WTC11 (cell line): ENCODE measurements around the gene PPP1R12A. TPM values are rescaled to one million over a fixed set of nuclear protein-coding genes. Genes with fewer than 3 reads are reported as not detected.
"Not testable (repeated sequence)": the region's sequence is repeated elsewhere in the genome, so short reads cannot be mapped to it uniquely, and the experiment has no call there.

Source experiments
- ATAC-seq: fragments of 200-7000 bp; cut with Tn5 transposase; 2 replicates; pipeline ENCODE4 v1.10.0; 2021; ENCODE audit warnings: mild to moderate bottlenecking, moderate library complexity
- CTCF ChIA-PET: fragments of 300-600 bp; sonication (Branson Sonifier 250); formaldehyde crosslinking; loops from one replicate; lab custom pipeline; 2021; ENCODE audit warnings: antibody characterized with exemption; lab: Charles Lee
- POLR2A ChIA-PET: fragments of 350-600 bp; sonication (Branson Sonifier 250); formaldehyde crosslinking; loops from one replicate; lab custom pipeline; 2021; ENCODE audit warnings: antibody characterized with exemption; lab: Charles Lee
- DNase-seq: peaks from one replicate; pipeline ENCODE4 v3.0.0; 2021; ENCODE audit warnings: low spot score
- H3K27ac Mint-ChIP-seq: 2 replicates; pipeline ENCODE4 v1.8.0; 2021; ENCODE audit warnings: mixed read lengths
- H3K27me3 Mint-ChIP-seq: 2 replicates; pipeline ENCODE4 v1.8.0; 2021; ENCODE audit warnings: low read depth, mild to moderate bottlenecking, moderate library complexity, mixed read lengths
- H3K36me3 Mint-ChIP-seq: 2 replicates; pipeline ENCODE4 v1.8.0; 2021; ENCODE audit warnings: mixed read lengths
- H3K4me1 Mint-ChIP-seq: 2 replicates; pipeline ENCODE4 v1.8.0; 2022; ENCODE audit warnings: mixed read lengths
- H3K4me3 Mint-ChIP-seq: 2 replicates; pipeline ENCODE4 v1.8.0; 2021; ENCODE audit warnings: mild to moderate bottlenecking, moderate library complexity, mixed read lengths
- H3K9me3 Mint-ChIP-seq: 2 replicates; pipeline ENCODE4 v1.8.0; 2021; ENCODE audit warnings: mixed read lengths
- ATF2 ChIP-seq: sonication (generic); formaldehyde crosslinking; IDR thresholded peaks from 2 replicates; pipeline ENCODE4 v1.8.1; 2022; ENCODE audit warnings: low read depth, missing genetic modification reagents, borderline replicate concordance
- CBFB ChIP-seq: sonication (generic); formaldehyde crosslinking; IDR thresholded peaks from 2 replicates; pipeline ENCODE4 v1.8.1; 2022; ENCODE audit warnings: mild to moderate bottlenecking, low read depth, missing genetic modification reagents
- CREB1 ChIP-seq: sonication (generic); formaldehyde crosslinking; IDR thresholded peaks from 2 replicates; pipeline ENCODE4 v1.8.0; 2023; ENCODE audit warnings: mild to moderate bottlenecking, missing genetic modification reagents
- ERG ChIP-seq: fragments of 250-450 bp; sonication (Bioruptor Pico); IDR thresholded peaks from 2 replicates; pipeline ENCODE4 v1.8.0; 2021; ENCODE audit warnings: mild to moderate bottlenecking
- ETV6 ChIP-seq: sonication (generic); formaldehyde crosslinking; IDR thresholded peaks from 2 replicates; pipeline ENCODE4 v1.8.1; 2022; ENCODE audit warnings: mild to moderate bottlenecking, missing genetic modification reagents
- HMGA2 ChIP-seq: fragments of 250-450 bp; sonication (Bioruptor Pico); IDR thresholded peaks from 2 replicates; pipeline ENCODE4 v1.4.0; 2021; ENCODE audit warnings: mild to moderate bottlenecking, moderate library complexity
- IRF2 ChIP-seq: sonication (generic); formaldehyde crosslinking; IDR thresholded peaks from 2 replicates; pipeline ENCODE4 v1.8.0; 2022; ENCODE audit warnings: low read depth, missing genetic modification reagents, borderline replicate concordance
- KAT7 ChIP-seq: sonication (generic); formaldehyde crosslinking; IDR thresholded peaks from 2 replicates; pipeline ENCODE4 v1.8.1; 2023; ENCODE audit warnings: missing genetic modification reagents, mild to moderate bottlenecking, borderline replicate concordance
- NFATC4 ChIP-seq: fragments of 250-450 bp; sonication (Bioruptor Pico); IDR thresholded peaks from 2 replicates; pipeline ENCODE4 v1.9.0; 2021; ENCODE audit warnings: mild to moderate bottlenecking
- NFE2L1 ChIP-seq: sonication (generic); formaldehyde crosslinking; IDR thresholded peaks from 2 replicates; pipeline ENCODE4 v1.8.1; 2023; ENCODE audit warnings: missing genetic modification reagents
- NFYB ChIP-seq: sonication (generic); formaldehyde crosslinking; conservative IDR thresholded peaks from 2 replicates; pipeline ENCODE4 v1.8.0; 2022; ENCODE audit warnings: low read depth, missing genetic modification reagents
- PRRX2 ChIP-seq: fragments of 250-450 bp; sonication (Bioruptor Pico); IDR thresholded peaks from 2 replicates; pipeline ENCODE4 v1.8.0; 2021; ENCODE audit warnings: mild to moderate bottlenecking
- TP53 ChIP-seq: sonication (generic); formaldehyde crosslinking; IDR thresholded peaks from 2 replicates; pipeline ENCODE4 v1.8.1; 2023; ENCODE audit warnings: mild to moderate bottlenecking, missing genetic modification reagents
- USF1 ChIP-seq: sonication (generic); formaldehyde crosslinking; IDR thresholded peaks from 2 replicates; pipeline ENCODE4 v1.8.0; 2022; ENCODE audit warnings: mild to moderate bottlenecking, missing genetic modification reagents
- ZNF263 ChIP-seq: sonication (generic); formaldehyde crosslinking; IDR thresholded peaks from 2 replicates; pipeline ENCODE4 v1.8.1; 2022; ENCODE audit warnings: low read depth, mild to moderate bottlenecking, moderate library complexity, missing genetic modification reagents
- ZNF317 ChIP-seq: sonication (generic); formaldehyde crosslinking; IDR thresholded peaks from 2 replicates; pipeline ENCODE4 v1.8.1; 2023; ENCODE audit warnings: low read depth, mild to moderate bottlenecking, moderate library complexity, missing genetic modification reagents, borderline replicate concordance
- ZNF512 ChIP-seq: sonication (generic); formaldehyde crosslinking; IDR thresholded peaks from 2 replicates; pipeline ENCODE4 v1.8.1; 2022; ENCODE audit warnings: missing genetic modification reagents, borderline replicate concordance
- total RNA-seq: library from RNA; stranded (reverse); gene quantifications from 3 replicates; pipeline ENCODE4 v1.2.3, GENCODE V29; 2021
- TF ChIP-seq, protein P1 (sequence below): sonication (generic); formaldehyde crosslinking; IDR thresholded peaks from 2 replicates; pipeline ENCODE4 v1.8.0; 2023; ENCODE audit warnings: mild to moderate bottlenecking, missing genetic modification reagents
- TF ChIP-seq, protein P2 (sequence below): sonication (generic); formaldehyde crosslinking; IDR thresholded peaks from 2 replicates; pipeline ENCODE4 v1.8.1; 2023; ENCODE audit warnings: mild to moderate bottlenecking, missing genetic modification reagents, moderate library complexity
- TF ChIP-seq, protein P3 (sequence below): fragments of 250-450 bp; sonication (Bioruptor Pico); IDR thresholded peaks from 2 replicates; pipeline ENCODE4 v2.1.2; 2022; ENCODE audit warnings: mild to moderate bottlenecking, moderate library complexity

Gene PPP1R12A
- total RNA-seq, 1 experiment from 2014 or later, result 83.8 TPM

- DNase-seq, result no peak
- H3K4me3 Mint-ChIP-seq, result no peak overlapping the region
- CTCF ChIA-PET, result no interaction called here
- no peaks in the 10 kb centered on the region for H3K36me3 Mint-ChIP-seq
- TF ChIP-seq HMGA2 (CRISPR knock-in tag) (no peak), PRRX2 (no peak), TP53 (CRISPR knock-in tag) (no peak), ZNF317 (CRISPR knock-in tag) (no peak), ATF2 (CRISPR knock-in tag) (no peak), ZNF263 (CRISPR knock-in tag) (no peak), KAT7 (no peak)
- TF ChIP-seq, protein P1, sequence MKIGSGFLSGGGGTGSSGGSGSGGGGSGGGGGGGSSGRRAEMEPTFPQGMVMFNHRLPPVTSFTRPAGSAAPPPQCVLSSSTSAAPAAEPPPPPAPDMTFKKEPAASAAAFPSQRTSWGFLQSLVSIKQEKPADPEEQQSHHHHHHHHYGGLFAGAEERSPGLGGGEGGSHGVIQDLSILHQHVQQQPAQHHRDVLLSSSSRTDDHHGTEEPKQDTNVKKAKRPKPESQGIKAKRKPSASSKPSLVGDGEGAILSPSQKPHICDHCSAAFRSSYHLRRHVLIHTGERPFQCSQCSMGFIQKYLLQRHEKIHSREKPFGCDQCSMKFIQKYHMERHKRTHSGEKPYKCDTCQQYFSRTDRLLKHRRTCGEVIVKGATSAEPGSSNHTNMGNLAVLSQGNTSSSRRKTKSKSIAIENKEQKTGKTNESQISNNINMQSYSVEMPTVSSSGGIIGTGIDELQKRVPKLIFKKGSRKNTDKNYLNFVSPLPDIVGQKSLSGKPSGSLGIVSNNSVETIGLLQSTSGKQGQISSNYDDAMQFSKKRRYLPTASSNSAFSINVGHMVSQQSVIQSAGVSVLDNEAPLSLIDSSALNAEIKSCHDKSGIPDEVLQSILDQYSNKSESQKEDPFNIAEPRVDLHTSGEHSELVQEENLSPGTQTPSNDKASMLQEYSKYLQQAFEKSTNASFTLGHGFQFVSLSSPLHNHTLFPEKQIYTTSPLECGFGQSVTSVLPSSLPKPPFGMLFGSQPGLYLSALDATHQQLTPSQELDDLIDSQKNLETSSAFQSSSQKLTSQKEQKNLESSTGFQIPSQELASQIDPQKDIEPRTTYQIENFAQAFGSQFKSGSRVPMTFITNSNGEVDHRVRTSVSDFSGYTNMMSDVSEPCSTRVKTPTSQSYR (CRISPR knock-in tag), result no peak
- TF ChIP-seq, all 79 proteins: peak for 0
- Mint-ChIP-seq H3K27ac (no peak overlapping the region), H3K4me1 (0 out of 2 replicates have a peak, but pooled peaks cover 2% of the 10 kb centered on the region), H3K27me3 (no peaks in the 10 kb centered on the region; the same call in none of the 2 replicates), H3K9me3 (no peaks in the 10 kb centered on the region)
- ATAC-seq, result no peak
- POLR2A ChIA-PET, result no interaction called here
Measured at GRCh38 chr12:79978692-79979091, 43.8 kb upstream of the PPP1R12A start.

GRCh38 chr12:79977856-79978460 lies 43.1 kb upstream of the PPP1R12A start:
- POLR2A ChIA-PET, H3K27ac Mint-ChIP-seq, ATAC-seq, H3K4me1 Mint-ChIP-seq, H3K36me3 Mint-ChIP-seq, H3K27me3 Mint-ChIP-seq, H3K4me3 Mint-ChIP-seq, DNase-seq, H3K9me3 Mint-ChIP-seq: not testable (repeated sequence)
- CTCF ChIA-PET, result interaction anchor here (0.9 kb wide), 1 partner anchor 166 kb away, joined by 3 read pairs; no protein-coding TSS in a partner anchor

- ATAC-seq (no peak), DNase-seq (no peak)
- Mint-ChIP-seq H3K36me3 (no peaks in the 10 kb centered on the region), H3K27ac (no peak overlapping the region), H3K27me3 (no peaks in the 10 kb centered on the region), H3K4me1 (peaks cover 5% of the 10 kb centered on the region; the same call in 1 of the 2 replicates), H3K9me3 (no peaks in the 10 kb centered on the region), H3K4me3 (no peak overlapping the region)
- TF ChIP-seq ERG (CRISPR knock-in tag) (no peak), ZNF512 (no peak), NFYB (no peak), NFATC4 (CRISPR knock-in tag) (no peak), CBFB (CRISPR knock-in tag) (no peak), IRF2 (CRISPR knock-in tag) (no peak), ETV6 (no peak), NFE2L1 (CRISPR knock-in tag) (no peak), CREB1 (no peak), USF1 (CRISPR knock-in tag) (no peak)
- TF ChIP-seq, protein P2, sequence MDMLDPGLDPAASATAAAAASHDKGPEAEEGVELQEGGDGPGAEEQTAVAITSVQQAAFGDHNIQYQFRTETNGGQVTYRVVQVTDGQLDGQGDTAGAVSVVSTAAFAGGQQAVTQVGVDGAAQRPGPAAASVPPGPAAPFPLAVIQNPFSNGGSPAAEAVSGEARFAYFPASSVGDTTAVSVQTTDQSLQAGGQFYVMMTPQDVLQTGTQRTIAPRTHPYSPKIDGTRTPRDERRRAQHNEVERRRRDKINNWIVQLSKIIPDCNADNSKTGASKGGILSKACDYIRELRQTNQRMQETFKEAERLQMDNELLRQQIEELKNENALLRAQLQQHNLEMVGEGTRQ (CRISPR knock-in tag), result no peak
- TF ChIP-seq, protein P3, sequence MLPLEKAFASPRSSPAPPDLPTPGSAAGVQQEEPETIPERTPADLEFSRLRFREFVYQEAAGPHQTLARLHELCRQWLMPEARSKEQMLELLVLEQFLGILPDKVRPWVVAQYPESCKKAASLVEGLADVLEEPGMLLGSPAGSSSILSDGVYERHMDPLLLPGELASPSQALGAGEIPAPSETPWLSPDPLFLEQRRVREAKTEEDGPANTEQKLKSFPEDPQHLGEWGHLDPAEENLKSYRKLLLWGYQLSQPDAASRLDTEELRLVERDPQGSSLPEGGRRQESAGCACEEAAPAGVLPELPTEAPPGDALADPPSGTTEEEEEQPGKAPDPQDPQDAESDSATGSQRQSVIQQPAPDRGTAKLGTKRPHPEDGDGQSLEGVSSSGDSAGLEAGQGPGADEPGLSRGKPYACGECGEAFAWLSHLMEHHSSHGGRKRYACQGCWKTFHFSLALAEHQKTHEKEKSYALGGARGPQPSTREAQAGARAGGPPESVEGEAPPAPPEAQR (CRISPR knock-in tag), result no peak
- ChIA-PET POLR2A (no interaction called here), CTCF (no interaction called here)
Measured at GRCh38 chr12:79975143-79975542, 40.2 kb upstream of the PPP1R12A start.
